Measurements from ENCODE around the gene PDSS2.
"Not testable (repeated sequence)": the region's sequence is repeated elsewhere in the genome, so short reads cannot be mapped to it uniquely, and the experiment has no call there.

PDSS2 gene

GRCh38 chr6:107187630-107188029, 271.7 kb downstream of the PDSS2 start:
- H3K4me2 ChIP-seq = no peak overlapping the region
- H3K36me3 ChIP-seq = peaks cover 0 to 29% (median under 1%) of the 10 kb centered on the region in 11 experiments; a peak in 6 of 22 replicates
- H3K4me1 ChIP-seq = no peaks in the 10 kb centered on the region
- no peaks in the 10 kb centered on the region for H3K9me3 ChIP-seq (replicated peaks in 1 of 11)
- no peak overlapping the region for H3K4me3 ChIP-seq
- TF ChIP-seq Cebpa-rat (IDR thresholded peaks at IDR 0.05) = no peak
- H3K27ac ChIP-seq = no peak overlapping the region
- H3K9ac ChIP-seq = no peak overlapping the region
- no peaks in the 10 kb centered on the region for H3K27me3 ChIP-seq
- H4K20me1 ChIP-seq = no peaks in the 10 kb centered on the region

GRCh38 chr6:107186047-107186446, 273.3 kb downstream of the PDSS2 start:
- Histone ChIP-seq H3K9me3 (replicated peaks in 1 of 11) (no peaks in the 10 kb centered on the region), H4K20me1 (no peaks in the 10 kb centered on the region), H3K9ac (no peak overlapping the region), H3K27me3 (no peaks in the 10 kb centered on the region), H3K4me2 (no peak overlapping the region), H3K4me3 (no peak overlapping the region), H3K27ac (no peak overlapping the region), H3K36me3 (peaks cover 0 to 13% (median 0%) of the 10 kb centered on the region in 11 experiments; a peak in 4 of 22 replicates), H3K4me1 (no peaks in the 10 kb centered on the region)
- no peak for TF ChIP-seq Cebpa-rat (IDR thresholded peaks at IDR 0.05)

- no peak overlapping the region for H3K27ac ChIP-seq
- TF ChIP-seq Cebpa-rat (IDR thresholded peaks at IDR 0.05) = no peak
- no peaks in the 10 kb centered on the region for H3K27me3 ChIP-seq
- H3K36me3 ChIP-seq = peaks cover 0 to 12% (median 0%) of the 10 kb centered on the region in 11 experiments; a peak in 3 of 22 replicates
- H3K9ac ChIP-seq = no peak overlapping the region
- H3K4me2 ChIP-seq = no peak overlapping the region
- H4K20me1 ChIP-seq = no peaks in the 10 kb centered on the region
- no peaks in the 10 kb centered on the region for H3K4me1 ChIP-seq
- no peaks in the 10 kb centered on the region for H3K9me3 ChIP-seq (replicated peaks in 1 of 11)
- H3K4me3 ChIP-seq = no peak overlapping the region
Measured at GRCh38 chr6:107185391-107185970, 273.9 kb downstream of the PDSS2 start.

GRCh38 chr6:107184435-107184834, 274.9 kb downstream of the PDSS2 start:
- no peak for TF ChIP-seq Cebpa-rat (IDR thresholded peaks at IDR 0.05)
- Histone ChIP-seq H3K4me1 (no peaks in the 10 kb centered on the region), H3K4me3 (no peak overlapping the region), H4K20me1 (no peaks in the 10 kb centered on the region), H3K9me3 (replicated peaks in 1 of 11) (no peaks in the 10 kb centered on the region), H3K27me3 (no peaks in the 10 kb centered on the region), H3K27ac (no peak overlapping the region), H3K36me3 (peaks cover 0 to 10% (median 0%) of the 10 kb centered on the region in 11 experiments; a peak in 3 of 22 replicates), H3K9ac (no peak overlapping the region), H3K4me2 (no peak overlapping the region)

- H3K4me3 ChIP-seq = no peak overlapping the region
- 0 out of 22 replicates have a peak, but pooled peaks cover 0 to 7% (median 0%) of the 10 kb centered on the region in 11 experiments for H3K36me3 ChIP-seq
- no peak for TF ChIP-seq Cebpa-rat (IDR thresholded peaks at IDR 0.05)
- H3K27ac ChIP-seq = no peak overlapping the region
- no peaks in the 10 kb centered on the region for H3K9me3 ChIP-seq (replicated peaks in 1 of 11)
- no peak overlapping the region for H3K4me2 ChIP-seq
- no peak overlapping the region for H3K9ac ChIP-seq
- H3K4me1 ChIP-seq = no peaks in the 10 kb centered on the region
- no peaks in the 10 kb centered on the region for H3K27me3 ChIP-seq
- no peaks in the 10 kb centered on the region for H4K20me1 ChIP-seq
Measured at GRCh38 chr6:107180099-107180498, 279.3 kb downstream of the PDSS2 start.

GRCh38 chr6:107179004-107179403, 280.4 kb downstream of the PDSS2 start:
- H3K36me3 ChIP-seq = 0 out of 22 replicates have a peak, but pooled peaks cover 0 to 7% (median 0%) of the 10 kb centered on the region in 11 experiments
- no peaks in the 10 kb centered on the region for H3K4me1 ChIP-seq
- H3K4me3 ChIP-seq = no peak overlapping the region
- no peak overlapping the region for H3K27ac ChIP-seq
- no peak overlapping the region for H3K4me2 ChIP-seq
- H3K9ac ChIP-seq = no peak overlapping the region
- H3K27me3 ChIP-seq = no peaks in the 10 kb centered on the region
- no peaks in the 10 kb centered on the region for H4K20me1 ChIP-seq
- TF ChIP-seq Cebpa-rat (IDR thresholded peaks at IDR 0.05) = no peak
- H3K9me3 ChIP-seq (replicated peaks in 1 of 11) = no peaks in the 10 kb centered on the region

- H3K9me3 ChIP-seq (replicated peaks in 1 of 11) = peaks cover 0 to 20% (median 14%) of the 10 kb centered on the region in 11 experiments; a peak in 12 of 22 replicates
- H3K27me3 ChIP-seq = no peaks in the 10 kb centered on the region
- no peak overlapping the region for H3K9ac ChIP-seq
- no peak for TF ChIP-seq Cebpa-rat (IDR thresholded peaks at IDR 0.05)
- no peak overlapping the region for H3K27ac ChIP-seq
- H3K36me3 ChIP-seq = peaks cover 0 to 10% (median 0%) of the 10 kb centered on the region in 11 experiments; a peak in 6 of 22 replicates
- H3K4me2 ChIP-seq = no peak overlapping the region
- H3K4me3 ChIP-seq = no peak overlapping the region
- no peaks in the 10 kb centered on the region for H4K20me1 ChIP-seq
- no peaks in the 10 kb centered on the region for H3K4me1 ChIP-seq
Measured at GRCh38 chr6:107173779-107174178, 285.6 kb downstream of the PDSS2 start.

GRCh38 chr6:107171513-107171912, 287.9 kb downstream of the PDSS2 start:
- TF ChIP-seq Cebpa-rat (IDR thresholded peaks at IDR 0.05) = no peak
- H4K20me1 ChIP-seq = no peaks in the 10 kb centered on the region
- no peak overlapping the region for H3K4me2 ChIP-seq
- no peaks in the 10 kb centered on the region for H3K4me1 ChIP-seq
- H3K27me3 ChIP-seq = no peaks in the 10 kb centered on the region
- H3K9ac ChIP-seq = no peak overlapping the region
- H3K4me3 ChIP-seq = no peak overlapping the region
- peaks cover 0 to 20% (median 14%) of the 10 kb centered on the region in 11 experiments; a peak in 12 of 22 replicates for H3K9me3 ChIP-seq (replicated peaks in 1 of 11)
- peaks cover 0 to 10% (median 0%) of the 10 kb centered on the region in 11 experiments; a peak in 6 of 22 replicates for H3K36me3 ChIP-seq
- no peak overlapping the region for H3K27ac ChIP-seq

- not testable (repeated sequence) for H3K4me3 ChIP-seq; H4K20me1 ChIP-seq; H3K4me2 ChIP-seq; H3K9ac ChIP-seq; H3K9me3 ChIP-seq (replicated peaks in 1 of 11); H3K27ac ChIP-seq; H3K36me3 ChIP-seq; H3K4me1 ChIP-seq; H3K27me3 ChIP-seq
Measured at GRCh38 chr6:107164299-107164698, 295.1 kb downstream of the PDSS2 start.

GRCh38 chr6:107161521-107161920, 297.8 kb downstream of the PDSS2 start:
- Histone ChIP-seq H3K4me1 (no peaks in the 10 kb centered on the region), H3K4me3 (no peak overlapping the region), H4K20me1 (no peaks in the 10 kb centered on the region; a peak in 1 of 22 replicates), H3K9me3 (replicated peaks in 1 of 11) (no peaks in the 10 kb centered on the region), H3K27ac (no peak overlapping the region), H3K4me2 (no peak overlapping the region), H3K27me3 (no peaks in the 10 kb centered on the region), H3K36me3 (no peaks in the 10 kb centered on the region), H3K9ac (no peak overlapping the region)
- TF ChIP-seq Cebpa-rat (IDR thresholded peaks at IDR 0.05) = no peak
